Measurements from ENCODE around the gene PSKH1. TPM values are rescaled to one million over a fixed set of nuclear protein-coding genes. Genes with fewer than 3 reads are reported as not detected.

PSKH1 gene
- total RNA-seq, 1 experiment from 2014 or later: 21.7 TPM

- intact Hi-C loops (cut with micrococcal nuclease): loop anchor here (1.0 kb wide), 1 partner anchor 10 kb away; the partner anchor contains the start of gene CENPT
- Mint-ChIP-seq H3K4me1 (ENCODE audit: insufficient read depth, unreplicated experiment) (peaks cover 34% of the 10 kb centered on the region), H3K27me3 (ENCODE audit: insufficient read depth, unreplicated experiment) (no peaks in the 10 kb centered on the region), H3K27ac (ENCODE audit: low read depth, unreplicated experiment) (peak overlapping the region; percentile 99), H3K36me3 (ENCODE audit: insufficient read depth, unreplicated experiment) (peaks cover 47% of the 10 kb centered on the region), H3K4me3 (ENCODE audit: unreplicated experiment) (peak overlapping the region; percentile 54), H3K9me3 (ENCODE audit: unreplicated experiment) (no peaks in the 10 kb centered on the region)
- ChIA-PET CTCF (interaction anchor here (0.6 to 2.9 kb wide), 7 partner anchors 10 to 182 kb away, joined by 3 to 12 read pairs (median 4); partner anchors contain the start of genes CENPT, EDC4, NRN1L and NUTF2), POLR2A (interaction anchor here (0.6 to 9.4 kb wide), 12 partner anchors 10 to 957 kb away, joined by 3 to 141 read pairs (median 4); partner anchors contain the start of genes CENPT, EDC4, NUTF2 and PSMB10)
- TSS peak; percentile 87 for BruUV-seq (replicated peaks)
- DNase-seq (ENCODE audit: unreplicated experiment): no peak
- no peak for TF ChIP-seq CTCF (IDR thresholded peaks at IDR 0.05; ENCODE audit: unreplicated experiment)
Measured at GRCh38 chr16:67856927-67857546, 36.0 kb upstream of the PSKH1 start.

GRCh38 chr16:67857547-67858233 is 35.4 kb upstream of the PSKH1 start:
- Mint-ChIP-seq H3K36me3 (ENCODE audit: insufficient read depth, unreplicated experiment) (peaks cover 42% of the 10 kb centered on the region), H3K4me3 (ENCODE audit: unreplicated experiment) (peak overlapping the region; percentile 54), H3K4me1 (ENCODE audit: insufficient read depth, unreplicated experiment) (peaks cover 38% of the 10 kb centered on the region), H3K9me3 (ENCODE audit: unreplicated experiment) (no peaks in the 10 kb centered on the region), H3K27ac (ENCODE audit: low read depth, unreplicated experiment) (peak overlapping the region; percentile 99), H3K27me3 (ENCODE audit: insufficient read depth, unreplicated experiment) (no peaks in the 10 kb centered on the region)
- peak; percentile 90 for DNase-seq (ENCODE audit: unreplicated experiment)
- CTCF ChIA-PET: interaction anchor here (0.5 to 2.9 kb wide), 12 partner anchors 10 to 185 kb away, joined by 3 to 12 read pairs (median 4); partner anchors contain the start of genes CENPT, EDC4, NRN1L and NUTF2
- no TSS peak for BruUV-seq (replicated peaks)
- intact Hi-C loops (cut with micrococcal nuclease): loop anchor here (1.0 kb wide), 1 partner anchor 10 kb away; the partner anchor contains the start of gene CENPT
- TF ChIP-seq CTCF (IDR thresholded peaks at IDR 0.05; ENCODE audit: unreplicated experiment): no peak
- POLR2A ChIA-PET: interaction anchor here (0.6 to 9.4 kb wide), 16 partner anchors 11 to 958 kb away, joined by 3 to 141 read pairs (median 4); partner anchors contain the start of genes CENPT, EDC4, NUTF2 and PSKH1

GRCh38 chr16:67858500-67858899 is 34.6 kb upstream of the PSKH1 start:
- H3K36me3 Mint-ChIP-seq (ENCODE audit: insufficient read depth, unreplicated experiment): peaks cover 46% of the 10 kb centered on the region
- no peak for TF ChIP-seq CTCF (IDR thresholded peaks at IDR 0.05; ENCODE audit: unreplicated experiment)
- ChIA-PET CTCF (interaction anchor here (0.7 to 2.9 kb wide), 7 partner anchors 11 to 186 kb away, joined by 3 to 12 read pairs (median 4); partner anchors contain the start of genes CENPT, EDC4, NRN1L and NUTF2), POLR2A (interaction anchor here (0.7 to 9.4 kb wide), 10 partner anchors 10 to 233 kb away, joined by 3 to 141 read pairs (median 4); partner anchors contain the start of genes CENPT, EDC4, NUTF2 and PSKH1)
- TSS peak; percentile 74 for BruUV-seq (replicated peaks)
- H3K4me3 Mint-ChIP-seq (ENCODE audit: unreplicated experiment): peak overlapping the region; percentile 54
- intact Hi-C loops (cut with micrococcal nuclease): no loop called here
- H3K27ac Mint-ChIP-seq (ENCODE audit: low read depth, unreplicated experiment): peak overlapping the region; percentile 99
- DNase-seq (ENCODE audit: unreplicated experiment): no peak
- no peaks in the 10 kb centered on the region for H3K9me3 Mint-ChIP-seq (ENCODE audit: unreplicated experiment)
- H3K4me1 Mint-ChIP-seq (ENCODE audit: insufficient read depth, unreplicated experiment): peaks cover 45% of the 10 kb centered on the region
- H3K27me3 Mint-ChIP-seq (ENCODE audit: insufficient read depth, unreplicated experiment): no peaks in the 10 kb centered on the region
